HuH-7.5 (cell line): ENCODE results near the gene GALNTL6.
"Not testable (repeated sequence)": the region's sequence is repeated elsewhere in the genome, so short reads cannot be mapped to it uniquely, and the experiment has no call there.

Experiments used
- DNase-seq: peaks from one replicate; pipeline ENCODE4 v3.0.0; 2011; ENCODE audit warnings: low spot score

The GALNTL6 gene

DNA sequence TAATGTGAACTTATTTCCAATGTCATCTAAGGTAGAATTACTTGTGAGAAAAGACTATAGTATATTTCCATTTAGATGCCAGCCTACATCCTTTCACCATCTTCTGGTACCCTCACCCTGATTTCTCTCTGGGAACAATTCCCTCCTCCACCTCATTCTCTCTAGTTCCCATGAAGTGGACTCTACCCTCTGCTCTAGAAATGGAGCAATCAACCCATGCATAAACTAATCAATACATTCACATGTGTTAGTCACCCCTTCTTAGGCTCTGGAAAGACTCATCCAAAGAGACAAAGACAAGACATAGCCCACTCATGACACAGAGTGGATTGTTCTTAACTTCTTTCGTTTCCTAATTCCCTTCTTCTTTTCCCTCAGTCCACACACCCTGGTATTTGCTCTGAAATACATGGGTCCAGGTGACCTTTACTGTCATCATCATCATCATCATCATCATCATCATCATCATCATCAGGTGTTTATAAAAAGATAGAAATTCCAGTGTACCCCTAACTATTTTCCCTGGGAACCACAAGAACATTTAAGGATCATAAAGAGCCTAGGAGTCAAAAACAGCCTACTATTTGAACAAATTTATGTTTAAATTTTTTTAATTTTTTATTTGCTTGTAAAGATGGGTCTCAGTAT is 1056.5 kb downstream of the GALNTL6 start:
- no peak for DNase-seq

- DNase-seq, result no peak
These were observed 1058.2 kb downstream of the GALNTL6 start for GRCh38 chr4:172871381-172871780.

DNA sequence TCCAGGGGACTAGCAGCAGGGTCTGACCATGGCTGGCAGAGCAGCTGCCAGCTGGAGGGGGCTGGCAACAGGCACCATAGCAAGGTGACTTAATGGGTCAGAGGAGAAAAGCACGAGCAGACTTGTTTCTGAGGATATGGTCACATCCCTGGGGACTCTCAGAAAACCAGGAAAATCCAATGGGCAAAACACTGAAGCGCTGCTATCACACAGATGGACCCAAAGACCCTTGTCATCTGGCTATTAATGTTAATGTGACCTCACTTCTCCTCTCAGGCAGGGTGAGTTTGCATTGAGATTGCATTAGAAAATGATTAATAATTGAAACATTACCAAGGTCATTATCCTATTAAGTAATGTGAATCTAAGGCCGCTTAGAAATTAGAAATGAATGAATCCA is 1061.7 kb downstream of the GALNTL6 start:
- no peak for DNase-seq

- no peak for DNase-seq
These were observed 1063.2 kb downstream of the GALNTL6 start for GRCh38 chr4:172876394-172876793.

DNA sequence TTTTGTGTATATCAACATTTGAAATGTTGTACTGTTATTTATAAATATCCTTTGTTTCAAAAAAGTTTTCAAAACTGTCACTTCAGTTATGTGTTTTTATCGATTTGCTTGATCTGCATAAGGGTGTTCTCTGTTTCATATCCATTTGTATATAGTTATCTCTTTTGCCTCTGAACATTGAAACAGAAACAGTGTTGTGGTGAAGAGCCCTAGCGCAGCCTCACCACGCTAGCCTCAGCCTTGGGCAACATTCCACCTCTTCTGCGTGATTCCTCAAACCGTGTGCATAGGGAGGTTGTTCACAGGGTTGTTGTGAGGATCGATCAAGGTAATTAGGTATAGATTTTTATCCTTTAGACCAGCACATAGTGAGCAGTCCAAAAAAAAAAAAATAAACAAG is 1068.4 kb downstream of the GALNTL6 start:
- DNase-seq, result no peak

- DNase-seq, result not testable (repeated sequence)
These were observed 1074.2 kb downstream of the GALNTL6 start for GRCh38 chr4:172887358-172887757.

GRCh38 chr4:172887959-172888358 is 1074.8 kb downstream of the GALNTL6 start:
- DNase-seq, result no peak

DNA sequence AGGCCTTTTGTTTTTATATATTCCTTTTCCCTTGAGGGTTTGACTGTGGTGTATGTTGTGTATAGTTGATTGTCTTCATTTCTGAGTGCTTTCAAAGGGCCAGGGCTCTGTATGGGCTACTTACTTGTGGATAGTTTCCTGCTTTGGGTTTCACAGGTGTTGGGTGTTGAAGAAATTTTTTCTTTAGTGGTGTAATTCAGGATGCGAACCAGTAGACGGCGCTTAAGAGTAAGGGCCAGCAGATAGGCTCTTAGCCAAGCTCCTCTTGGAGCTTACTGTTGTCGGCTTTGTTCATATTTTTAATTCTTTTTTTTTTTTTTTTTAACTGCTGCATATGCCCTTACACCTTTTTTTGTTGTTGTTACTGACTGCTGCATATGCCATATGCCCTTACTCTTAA is 1079.1 kb downstream of the GALNTL6 start:
- DNase-seq, result no peak

DNA sequence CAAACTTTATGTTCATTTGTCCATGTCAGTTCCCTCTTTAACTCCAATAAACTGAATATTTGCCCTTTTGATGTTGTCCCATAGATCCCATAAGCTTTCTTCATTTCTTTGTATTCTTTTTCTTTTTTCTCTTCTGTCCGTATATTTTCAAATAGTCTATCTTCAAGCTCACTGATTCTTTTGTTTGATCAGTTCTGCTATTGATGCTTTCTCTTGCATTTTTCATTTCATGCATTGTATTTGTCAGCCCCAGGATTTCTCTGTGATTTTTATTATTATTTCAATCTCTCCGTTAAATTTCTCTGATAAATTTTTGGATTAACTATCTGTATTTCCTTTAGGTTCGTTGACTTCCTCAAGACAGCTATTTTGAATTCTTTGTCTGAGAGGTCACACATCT is 1082.5 kb downstream of the GALNTL6 start:
- no peak for DNase-seq

- no peak for DNase-seq
These were observed 1083.8 kb downstream of the GALNTL6 start for GRCh38 chr4:172897046-172897445.

GRCh38 chr4:172898715-172899114 is 1085.5 kb downstream of the GALNTL6 start:
- no peak for DNase-seq

DNA sequence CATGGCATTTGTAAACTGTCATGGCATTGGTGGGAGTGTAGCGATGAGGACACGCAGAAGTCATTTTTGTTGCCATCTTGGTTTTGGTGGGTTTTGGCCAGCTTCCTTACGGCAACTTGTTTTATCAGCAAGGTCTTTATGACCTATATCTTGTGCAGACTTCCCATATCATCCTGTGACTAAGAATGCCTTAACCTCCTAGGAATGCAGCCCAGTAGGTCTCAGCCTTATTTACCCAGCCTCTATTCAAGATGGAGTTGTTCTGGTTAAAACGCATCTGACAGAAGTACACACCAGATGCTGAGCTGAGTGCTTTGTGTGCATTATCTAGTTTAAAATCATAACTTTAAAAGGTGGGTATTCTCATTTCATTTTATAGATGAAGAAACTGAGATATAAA is 1086.7 kb downstream of the GALNTL6 start:
- DNase-seq, result no peak

GRCh38 chr4:172900900-172901299 is 1087.7 kb downstream of the GALNTL6 start:
- no peak for DNase-seq

- DNase-seq, result not testable (repeated sequence)
These were observed 1099.3 kb downstream of the GALNTL6 start for GRCh38 chr4:172912468-172912867.

DNA sequence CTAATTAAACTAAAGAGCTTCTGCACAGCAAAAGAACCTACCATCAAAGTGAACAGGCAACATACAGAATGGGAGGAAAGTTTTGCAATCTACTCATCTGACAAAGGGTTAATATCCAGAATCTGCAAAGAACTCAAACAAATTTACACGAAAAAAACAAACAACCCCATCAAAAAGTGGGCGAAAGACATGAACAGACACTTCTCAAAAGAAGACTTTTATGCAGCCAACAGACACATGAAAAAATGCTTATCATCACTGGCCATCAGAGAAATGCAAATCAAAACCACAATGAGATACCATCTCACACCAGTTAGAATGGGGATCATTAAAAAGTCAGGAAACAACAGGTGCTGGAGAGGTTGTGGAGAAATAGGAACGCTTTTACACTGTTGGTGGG is 1104.2 kb downstream of the GALNTL6 start:
- DNase-seq, result not testable (repeated sequence)

GRCh38 chr4:172919269-172919668 is 1106.1 kb downstream of the GALNTL6 start:
- no peak for DNase-seq

DNA sequence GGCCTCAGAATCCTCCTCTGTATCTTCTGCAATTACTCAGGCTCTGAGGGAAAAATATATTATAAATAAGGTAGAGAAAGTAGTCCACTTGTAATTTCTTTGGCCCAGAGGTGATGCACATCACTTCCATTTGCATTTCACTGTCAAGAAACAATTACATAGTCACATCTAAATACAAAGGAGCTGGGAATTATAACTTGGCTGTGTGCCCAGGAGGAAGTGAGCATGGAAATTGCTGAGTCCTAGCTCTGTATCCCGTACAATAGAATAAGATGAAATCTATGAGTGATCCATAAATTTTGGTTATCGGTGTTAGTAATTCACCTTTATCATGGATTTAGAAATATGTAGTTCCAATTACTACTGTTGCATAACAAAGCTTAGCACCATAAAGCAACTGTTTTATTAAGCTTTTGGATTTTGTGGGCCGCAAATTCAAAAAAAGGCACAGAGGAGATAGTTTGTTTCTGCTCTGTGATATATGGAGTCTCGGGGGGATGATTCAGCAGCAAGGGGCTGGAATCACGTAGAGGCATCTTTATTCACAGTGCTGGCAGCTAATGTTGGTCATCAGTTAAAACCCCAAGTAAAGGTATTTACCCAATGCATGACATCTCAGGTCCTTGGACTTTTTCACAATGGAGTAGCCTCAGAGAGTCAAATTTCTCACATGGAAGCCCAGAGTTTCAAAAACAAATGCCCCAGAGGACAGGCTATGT is 1114.1 kb downstream of the GALNTL6 start:
- no peak for DNase-seq

DNA sequence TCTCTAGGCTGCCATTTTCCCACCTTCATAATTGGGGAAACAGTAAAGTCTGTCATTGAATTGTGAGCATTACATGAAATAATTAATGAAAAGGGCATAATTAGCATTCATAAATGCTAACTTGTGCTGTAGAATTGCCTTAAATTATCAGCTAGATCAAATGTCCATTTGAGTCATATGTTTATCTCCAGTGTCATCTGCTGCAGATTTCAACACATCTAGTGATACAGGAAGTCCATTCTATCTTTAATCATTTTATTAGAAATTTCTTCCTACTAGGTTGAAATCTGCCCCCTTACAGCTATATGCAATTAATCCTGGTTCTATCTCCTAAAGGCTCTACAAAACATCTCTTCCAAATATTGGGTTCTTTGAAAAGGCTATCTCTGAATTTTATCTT is 1115.1 kb downstream of the GALNTL6 start:
- no peak for DNase-seq

DNA sequence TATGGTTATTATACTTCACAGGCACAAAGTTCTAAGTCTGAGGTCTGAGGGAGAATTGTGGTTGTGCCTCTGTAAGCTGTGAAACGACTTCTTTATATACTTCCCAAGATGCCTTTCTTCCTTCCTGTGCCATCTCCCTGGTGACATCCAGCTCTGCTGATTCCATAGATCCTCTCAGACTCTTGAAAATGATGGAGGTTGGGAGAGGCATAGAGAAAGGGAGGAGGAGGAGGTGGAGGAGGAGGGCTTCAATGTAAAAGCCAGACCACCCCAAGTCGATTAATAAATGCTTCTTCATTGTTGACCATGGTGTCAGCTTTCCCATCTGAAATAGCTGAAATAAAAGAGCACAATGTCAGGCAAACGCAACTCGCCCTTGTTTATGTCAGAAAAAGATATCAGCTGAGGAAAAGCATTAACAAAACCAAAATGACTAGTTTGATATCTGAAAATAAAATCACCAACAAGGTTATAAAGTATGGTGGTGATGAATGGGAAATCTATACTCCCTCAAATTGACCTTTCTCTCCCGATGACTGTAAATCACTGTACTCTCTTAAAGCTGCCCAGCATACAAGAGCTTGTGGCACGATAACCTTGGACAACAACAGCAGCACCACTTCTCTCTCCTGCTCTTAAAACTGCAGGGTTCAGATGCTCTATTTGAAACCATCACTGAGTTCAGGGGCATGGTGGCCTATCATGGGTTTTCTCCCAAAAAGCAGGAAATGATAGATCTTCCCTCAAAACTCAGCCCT is 1125.0 kb downstream of the GALNTL6 start:
- no peak for DNase-seq

GRCh38 chr4:172938870-172939269 is 1125.7 kb downstream of the GALNTL6 start:
- no peak for DNase-seq

DNA sequence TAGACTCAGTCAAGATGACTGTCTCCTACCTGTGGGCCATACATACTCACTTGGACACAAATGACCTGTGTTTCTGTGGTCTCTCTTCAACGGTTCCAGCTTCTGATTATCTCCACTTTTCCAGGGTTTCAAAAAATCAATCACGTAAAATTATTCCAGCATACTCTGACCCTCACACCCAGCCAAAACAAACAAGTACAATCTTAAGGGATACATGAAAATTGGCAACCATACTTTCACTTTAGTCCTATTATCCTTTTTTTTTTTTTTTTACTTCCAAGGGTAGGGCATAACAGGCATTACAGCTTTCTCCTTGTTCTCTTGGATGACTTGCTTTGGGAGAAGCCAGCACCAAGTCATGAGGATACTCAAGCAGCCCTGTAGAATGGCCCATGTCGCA is 1129.6 kb downstream of the GALNTL6 start:
- DNase-seq, result no peak

- DNase-seq, result no peak
These were observed 1132.4 kb downstream of the GALNTL6 start for GRCh38 chr4:172945611-172946010.

DNA sequence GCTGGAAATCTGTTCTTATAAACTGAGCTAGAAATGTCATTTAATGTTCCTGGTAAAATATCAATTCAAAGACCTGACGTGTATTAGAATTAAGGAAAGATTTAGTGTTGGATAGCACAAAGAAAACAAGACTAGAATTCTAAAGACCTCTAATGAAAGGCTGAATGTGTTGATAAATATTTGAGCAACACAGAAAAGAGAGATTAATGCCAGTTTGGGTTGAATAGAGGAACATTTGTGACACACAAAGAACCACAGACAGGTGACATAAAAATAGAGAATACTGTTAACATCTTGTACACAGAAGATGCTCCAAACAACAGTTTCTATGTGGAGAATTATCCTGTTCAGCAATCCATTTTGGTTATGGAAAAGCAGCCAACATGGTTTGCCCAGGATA is 1133.3 kb downstream of the GALNTL6 start:
- DNase-seq, result no peak
